Liver (tissue), 9 donors: Measurements from ENCODE around the gene SPATA13. TPM values are rescaled to one million over a fixed set of nuclear protein-coding genes. Genes with fewer than 3 reads are reported as not detected.

ENCODE experiments used
- DNase-seq: peaks from one replicate; pipeline ENCODE4 v3.0.0-alpha.2; 2017; ENCODE audit warnings: low spot score
- H3K27ac ChIP-seq, 2 donors: one replicate each; pipeline ENCODE4 v1.7.0; 2013; ENCODE audit warnings: inconsistent platforms in 2 of 2, low read length in 2 of 2, control low read depth in 1 of 2, low read depth in 1 of 2, mild to moderate bottlenecking in 1 of 2
- H3K27me3 ChIP-seq, 4 donors: one replicate each; pipeline versions ENCODE4 v1.6.1 to v1.7.0; 2013; ENCODE audit warnings: low read length in 3 of 4, inconsistent platforms in 1 of 4, mild to moderate bottlenecking in 1 of 4, moderate library complexity in 1 of 4; ENCODE audit not compliant: control insufficient read depth in 4 of 4, insufficient read depth in 4 of 4
- H3K36me3 ChIP-seq, 4 donors: one replicate each; pipeline versions ENCODE4 v1.6.1 to v1.7.0; 2013; ENCODE audit warnings: low read length in 3 of 4, mild to moderate bottlenecking in 3 of 4, low read depth in 1 of 4, moderate library complexity in 1 of 4; ENCODE audit not compliant: control insufficient read depth in 4 of 4, insufficient read depth in 3 of 4
- H3K4me1 ChIP-seq, 4 donors: one replicate each; pipeline versions ENCODE4 v1.6.1 to v1.7.0; 2013; ENCODE audit warnings: low read length in 3 of 4, mild to moderate bottlenecking in 3 of 4, moderate library complexity in 1 of 4; ENCODE audit not compliant: control insufficient read depth in 4 of 4, insufficient read depth in 4 of 4
- H3K4me3 ChIP-seq, 3 donors: one replicate each; pipeline versions ENCODE4 v1.6.1 to v1.7.0; 2013; ENCODE audit warnings: low read length in 3 of 3, control low read depth in 1 of 3, low read depth in 1 of 3, mild to moderate bottlenecking in 1 of 3
- H3K9ac ChIP-seq, 2 donors: one replicate each; pipeline ENCODE4 v1.7.0; 2013; ENCODE audit warnings: low read length in 2 of 2, mild to moderate bottlenecking in 2 of 2, moderate library complexity in 2 of 2, control low read depth in 1 of 2, low read depth in 1 of 2
- H3K9me3 ChIP-seq, 4 donors: one replicate each; pipeline versions ENCODE4 v1.6.1 to v1.7.0; 2013; ENCODE audit warnings: low read length in 3 of 4; ENCODE audit not compliant: control insufficient read depth in 4 of 4
- ATF3 ChIP-seq: IDR thresholded peaks from 2 replicates; pipeline ENCODE4 v1.6.1; 2016; ENCODE audit warnings: antibody characterized with exemption
- CTCF ChIP-seq: fragments of 150-350 bp; IDR thresholded peaks from 2 replicates; pipeline ENCODE4 v1.5.1; 2017; ENCODE audit warnings: improper control_type of control experiment, low read depth, low read length; ENCODE audit not compliant: missing input control
- EGR1 ChIP-seq, 2 donors: IDR thresholded peaks; 2 replicates each; pipeline ENCODE4 v1.6.1; 2016 to 2018; ENCODE audit warnings: antibody characterized with exemption in 2 of 2, low read depth in 2 of 2
- FOXA1 ChIP-seq: IDR thresholded peaks from 2 replicates; pipeline ENCODE4 v1.6.1; 2016; ENCODE audit warnings: antibody characterized with exemption
- HNF4A ChIP-seq, 2 donors: conservative IDR thresholded peaks; 2 replicates each; pipeline ENCODE4 v1.6.1; 2016; ENCODE audit warnings: antibody characterized with exemption in 2 of 2, mild to moderate bottlenecking in 2 of 2
- HNF4G ChIP-seq: IDR thresholded peaks from 2 replicates; pipeline ENCODE4 v1.6.1; 2016; ENCODE audit warnings: antibody characterized with exemption
- JUND ChIP-seq, 2 donors: IDR thresholded peaks; 2 replicates each; pipeline ENCODE4 v1.6.1; 2016; ENCODE audit warnings: antibody characterized with exemption in 2 of 2
- MAX ChIP-seq: IDR thresholded peaks from 2 replicates; pipeline ENCODE4 v1.6.1; 2016; ENCODE audit warnings: antibody characterized with exemption
- NR2F2 ChIP-seq: IDR thresholded peaks from 2 replicates; pipeline ENCODE4 v1.6.1; 2016; ENCODE audit warnings: antibody characterized with exemption
- RAD21 ChIP-seq, 2 donors: IDR thresholded peaks; 2 replicates each; pipeline ENCODE4 v1.6.1; 2016; ENCODE audit warnings: antibody characterized with exemption in 2 of 2, mild to moderate bottlenecking in 2 of 2
- REST ChIP-seq: IDR thresholded peaks from 2 replicates; pipeline ENCODE4 v1.6.1; 2016; ENCODE audit warnings: antibody characterized with exemption, mild to moderate bottlenecking
- RXRA ChIP-seq, 2 donors: IDR thresholded peaks; 2 replicates each; pipeline ENCODE4 v1.6.1; 2017 to 2018; ENCODE audit warnings: antibody characterized with exemption in 2 of 2, mild to moderate bottlenecking in 1 of 2
- SP1 ChIP-seq: IDR thresholded peaks from 2 replicates; pipeline ENCODE4 v1.6.1; 2018; ENCODE audit warnings: antibody characterized with exemption, mild to moderate bottlenecking
- TAF1 ChIP-seq: conservative IDR thresholded peaks from 2 replicates; pipeline ENCODE4 v1.6.1; 2016; ENCODE audit warnings: antibody characterized with exemption, mild to moderate bottlenecking
- YY1 ChIP-seq: IDR thresholded peaks from 2 replicates; pipeline ENCODE4 v1.6.1; 2016; ENCODE audit warnings: antibody characterized with exemption, mild to moderate bottlenecking
- ZBTB33 ChIP-seq: IDR thresholded peaks from 2 replicates; pipeline ENCODE4 v1.6.1; 2016; ENCODE audit warnings: antibody characterized with exemption
- WGBS: extraction: QIAGEN DNeasy Blood & Tissue Kit; methylation state at CpG from one replicate; pipeline ENCODE4 v1.1.7; 2013; 5-methylcytosine and 5-hydroxymethylcytosine counted together
- polyA plus RNA-seq, 2 donors: library from polyadenylated mRNA; stranded (reverse) in 1 of 2; unstranded in 1 of 2; fragments of 200-250 nt in 1 of 2; fragments of >200 nt in 1 of 2; fragmentation: Nextera tagmentation in 1 of 2; extraction: Ambion mirVana in 1 of 2; gene quantifications; one replicate each; pipeline versions ENCODE4 v1.2.1 to v1.2.3, GENCODE V29; 2013 to 2015
- total RNA-seq, 2 donors: library from RNA; depleted of rRNA; stranded (reverse); fragments of >200 nt; gene quantifications; one replicate each; pipeline ENCODE4 v1.2.3, GENCODE V29; 2014
- donor health status: healthy.
- donor health status: healthy.
- donor health status: healthy.
- donor health status: healthy.
- donor health status: healthy.

SPATA13 gene
- total and polyA plus RNA-seq, 4 donors: 10.0 to 57.6 (median 20.4) TPM

GRCh38 chr13:24339937-24340607, 179.6 kb downstream of the SPATA13 start:
- no peak for TF ChIP-seq TAF1
- no peak for TF ChIP-seq JUND (IDR thresholded peaks at IDR 0.05)
- no peak for TF ChIP-seq SP1
- no peak for TF ChIP-seq RXRA (IDR thresholded peaks at IDR 0.05)
- no peak for TF ChIP-seq YY1
- no peak for TF ChIP-seq ATF3
- TF ChIP-seq FOXA1: no peak
- TF ChIP-seq HNF4G: no peak
- no peak for TF ChIP-seq HNF4A (conservative IDR thresholded peaks at IDR 0.05)
- no peak for TF ChIP-seq NR2F2
- no peak for TF ChIP-seq CTCF
- TF ChIP-seq REST: no peak

GRCh38 chr13:24340608-24340955, 180.1 kb downstream of the SPATA13 start:
- Histone ChIP-seq H3K4me3 (no peak overlapping the region), H3K27ac (no peak overlapping the region), H3K36me3 (no peaks in the 10 kb centered on the region), H3K27me3 (peaks cover 0 to 3% (median 0%) of the 10 kb centered on the region in 4 donors), H3K4me1 (no peaks in the 10 kb centered on the region), H3K9ac (no peak overlapping the region), H3K9me3 (no peaks in the 10 kb centered on the region)
- TF ChIP-seq FOXA1 (no peak), JUND (IDR thresholded peaks at IDR 0.05) (no peak)
- DNase-seq: no peak
- 79% methylated on average over 26 of the region's 26 CpGs for WGBS

More at GRCh38 chr13:24339937-24340607, 179.6 kb downstream of the SPATA13 start:
- Histone ChIP-seq H3K4me3 (no peak overlapping the region), H3K36me3 (no peaks in the 10 kb centered on the region), H3K9ac (no peak overlapping the region), H3K9me3 (no peaks in the 10 kb centered on the region), H3K4me1 (no peaks in the 10 kb centered on the region), H3K27me3 (peaks cover 0 to 3% (median 0%) of the 10 kb centered on the region in 4 donors), H3K27ac (no peak overlapping the region)
- 69% methylated on average over 35 of the region's 35 CpGs for WGBS
- no peak for DNase-seq

GRCh38 chr13:24341439-24341838, 180.9 kb downstream of the SPATA13 start:
- Histone ChIP-seq H3K9ac (no peak overlapping the region), H3K27me3 (peaks cover 0 to 3% (median 0%) of the 10 kb centered on the region in 4 donors), H3K4me3 (no peak overlapping the region), H3K27ac (no peak overlapping the region), H3K9me3 (no peaks in the 10 kb centered on the region), H3K4me1 (no peaks in the 10 kb centered on the region), H3K36me3 (no peaks in the 10 kb centered on the region)
- DNase-seq: no peak
- WGBS: 80% methylated on average over 3 of the region's 3 CpGs
- TF ChIP-seq MAX (no peak), YY1 (no peak), JUND (IDR thresholded peaks at IDR 0.05) (no peak), FOXA1 (no peak), TAF1 (no peak), ZBTB33 (no peak), ATF3 (no peak), NR2F2 (no peak), CTCF (no peak), EGR1 (IDR thresholded peaks at IDR 0.05; ENCODE audit: low read depth in 2 of 2) (no peak), HNF4A (conservative IDR thresholded peaks at IDR 0.05) (no peak), RAD21 (IDR thresholded peaks at IDR 0.05) (no peak)
